Fibroblast of the aortic adventitia (primary cell): Measurements from ENCODE around the gene ACTR10. TPM values are rescaled to one million over a fixed set of nuclear protein-coding genes. Genes with fewer than 3 reads are reported as not detected.

Source experiments
- DNase-seq: peaks from one replicate; pipeline ENCODE4 v3.0.0-alpha.2; 2010; ENCODE audit warnings: low read depth
- H3K4me3 ChIP-seq: 2 replicates; pipeline ENCODE4 v1.5.1; 2011; ENCODE audit warnings: low read depth, mild to moderate bottlenecking, control low read depth, low read length, moderate library complexity
- CTCF ChIP-seq: IDR thresholded peaks from 2 replicates; pipeline ENCODE4 v1.5.1; 2011; ENCODE audit warnings: mild to moderate bottlenecking, low read length, control low read depth, inconsistent platforms; ENCODE audit not compliant: insufficient read depth
- small RNA-seq: library from RNA; depleted of rRNA; stranded (forward); fragments of <200 nt; gene quantifications from one replicate; pipeline ENCODE3, GENCODE V24; 2012
- total RNA-seq: library from RNA; depleted of rRNA; stranded (reverse); fragments of >200 nt; gene quantifications from 2 replicates; pipeline ENCODE4 v1.2.3, GENCODE V29; 2012; ENCODE audit warnings: low replicate concordance

The ACTR10 gene
- total RNA-seq, 1 donor, result 92.7 TPM

- TF ChIP-seq CTCF, result no peak
- H3K4me3 ChIP-seq, result no peak overlapping the region
- DNase-seq, result no peak
Observed at GRCh38 chr14:58278177-58278576, 78.2 kb downstream of the ACTR10 start.

DNA sequence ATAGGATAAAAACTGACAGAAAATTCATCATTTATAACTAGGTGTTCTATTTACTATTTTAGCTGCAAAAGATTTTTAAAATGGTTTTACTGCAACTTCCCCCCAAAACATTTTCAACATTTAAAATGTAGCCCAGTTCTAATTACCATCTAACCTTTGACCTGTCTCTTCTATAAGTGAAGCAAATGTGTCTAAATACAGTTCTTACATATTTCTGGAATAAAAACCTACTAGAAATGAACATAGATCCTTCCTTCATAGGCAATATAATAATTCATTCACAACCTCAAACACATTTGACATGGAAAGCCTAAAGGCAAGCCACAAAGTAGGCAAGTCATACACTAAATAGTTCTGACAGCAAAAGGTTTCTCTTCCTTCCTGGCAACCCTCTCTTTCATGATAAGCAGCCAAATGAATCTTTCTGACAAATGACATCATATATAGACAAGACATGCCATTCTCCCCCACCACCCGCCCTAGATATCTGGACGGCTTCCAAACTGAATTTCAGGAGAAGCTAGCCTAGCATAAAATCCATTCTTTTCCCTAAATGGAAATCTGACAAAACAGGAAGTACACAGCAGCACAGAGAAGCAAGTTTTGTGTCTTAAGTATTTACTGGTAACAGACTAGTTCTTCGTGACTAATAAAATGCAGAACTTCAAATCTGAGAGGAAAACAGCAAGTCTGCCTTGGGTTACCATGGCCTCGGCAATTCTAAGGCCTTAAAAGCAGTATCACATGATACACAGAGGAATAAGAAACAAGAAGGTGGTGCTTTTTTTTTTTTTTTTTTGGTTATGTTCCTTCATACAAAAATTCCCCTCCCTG lies 81.2 kb downstream of the ACTR10 start:
- peak; percentile 92 for DNase-seq
- no peak overlapping the region for H3K4me3 ChIP-seq
- TF ChIP-seq CTCF, result no peak

GRCh38 chr14:58281969-58282368 lies 82.0 kb downstream of the ACTR10 start:
- no peak for TF ChIP-seq CTCF
- no peak for DNase-seq
- H3K4me3 ChIP-seq, result no peak overlapping the region

DNA sequence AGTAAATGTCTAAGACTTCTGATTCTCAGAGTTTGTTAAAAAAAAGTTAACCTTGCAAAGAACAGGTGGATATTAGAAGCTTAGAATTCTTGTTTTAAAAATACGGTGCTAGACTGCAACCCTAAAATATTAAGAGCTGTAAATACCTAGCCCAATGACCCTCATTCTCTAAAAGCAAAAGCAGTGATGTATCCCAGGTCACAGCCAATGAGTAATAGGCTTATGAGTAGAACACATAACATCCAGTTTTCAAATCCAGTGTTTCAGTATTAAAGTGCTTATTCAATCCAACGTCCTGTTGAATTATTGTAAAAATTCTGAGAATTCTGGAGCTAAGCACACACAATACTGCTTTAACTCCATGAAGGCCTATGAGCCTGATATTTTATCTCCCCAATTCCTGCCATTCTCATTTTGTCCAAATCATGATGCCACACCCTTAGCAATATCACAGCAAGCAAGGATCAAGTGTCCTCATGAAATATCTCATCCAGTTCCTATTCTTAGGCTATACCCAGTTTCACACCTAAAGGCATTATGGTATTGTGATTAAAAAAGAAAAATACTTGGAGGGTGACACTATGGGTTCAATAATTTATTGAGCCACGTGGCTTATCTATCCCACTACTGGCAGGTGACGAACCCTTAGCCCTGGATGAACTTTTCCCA lies 83.1 kb downstream of the ACTR10 start:
- no peak for DNase-seq
- no peak overlapping the region for H3K4me3 ChIP-seq
- TF ChIP-seq CTCF, result no peak

- TF ChIP-seq CTCF, result no peak
- no peak for DNase-seq
- no peak overlapping the region for H3K4me3 ChIP-seq
Observed at GRCh38 chr14:58283730-58284129, 83.8 kb downstream of the ACTR10 start.

DNA sequence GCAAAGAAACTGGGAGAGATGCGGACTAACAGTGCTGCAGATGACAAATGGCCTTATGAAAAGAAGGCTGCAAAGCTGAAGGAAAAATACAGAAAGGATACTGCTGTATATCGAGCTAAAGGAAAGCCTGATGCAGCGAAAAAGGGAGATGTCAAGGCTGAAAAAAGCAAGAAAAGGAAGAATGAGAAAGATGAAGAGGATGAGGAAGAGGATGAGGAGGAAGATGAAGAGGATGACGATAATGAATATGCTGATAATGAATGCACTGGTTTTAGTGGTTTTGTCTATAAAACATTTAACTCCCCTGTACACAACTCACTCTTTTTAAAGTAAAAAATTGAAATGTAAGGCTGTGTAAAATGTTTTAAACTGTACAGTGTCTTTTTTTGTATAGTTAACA lies 85.2 kb downstream of the ACTR10 start:
- TF ChIP-seq CTCF, result no peak
- no peak for DNase-seq
- no peak overlapping the region for H3K4me3 ChIP-seq

Small RNA genes within 50 kb of the gene (small RNA-seq; reads per million reads assigned to genes)
- not detected for gene RN7SL598P

Other genes with a start within 250 kb of the ACTR10 start
- 4.2 and 13.2 TPM in 2 replicates for gene ARMH4, start 47.9 kb upstream of the ACTR10 start, total RNA-seq
- gene PSMA3, start 44.7 kb downstream of the ACTR10 start, total RNA-seq, result 105 and 154 TPM in 2 replicates
- gene ARID4A, start 98.4 kb downstream of the ACTR10 start, total RNA-seq, result 12.2 and 123 TPM in 2 replicates
- gene TOMM20L, start 195.8 kb downstream of the ACTR10 start, total RNA-seq, result not detected in 2 replicates
- gene TIMM9, start 227.4 kb downstream of the ACTR10 start, total RNA-seq, result 20.2 and 44.4 TPM in 2 replicates
- gene KIAA0586, start 227.6 kb downstream of the ACTR10 start, total RNA-seq, result 22.5 and 45.2 TPM in 2 replicates